ENCODE measurements around the gene SPSB2.
"Not testable (repeated sequence)": the region's sequence is repeated elsewhere in the genome, so short reads cannot be mapped to it uniquely, and the experiment has no call there.

DNA sequence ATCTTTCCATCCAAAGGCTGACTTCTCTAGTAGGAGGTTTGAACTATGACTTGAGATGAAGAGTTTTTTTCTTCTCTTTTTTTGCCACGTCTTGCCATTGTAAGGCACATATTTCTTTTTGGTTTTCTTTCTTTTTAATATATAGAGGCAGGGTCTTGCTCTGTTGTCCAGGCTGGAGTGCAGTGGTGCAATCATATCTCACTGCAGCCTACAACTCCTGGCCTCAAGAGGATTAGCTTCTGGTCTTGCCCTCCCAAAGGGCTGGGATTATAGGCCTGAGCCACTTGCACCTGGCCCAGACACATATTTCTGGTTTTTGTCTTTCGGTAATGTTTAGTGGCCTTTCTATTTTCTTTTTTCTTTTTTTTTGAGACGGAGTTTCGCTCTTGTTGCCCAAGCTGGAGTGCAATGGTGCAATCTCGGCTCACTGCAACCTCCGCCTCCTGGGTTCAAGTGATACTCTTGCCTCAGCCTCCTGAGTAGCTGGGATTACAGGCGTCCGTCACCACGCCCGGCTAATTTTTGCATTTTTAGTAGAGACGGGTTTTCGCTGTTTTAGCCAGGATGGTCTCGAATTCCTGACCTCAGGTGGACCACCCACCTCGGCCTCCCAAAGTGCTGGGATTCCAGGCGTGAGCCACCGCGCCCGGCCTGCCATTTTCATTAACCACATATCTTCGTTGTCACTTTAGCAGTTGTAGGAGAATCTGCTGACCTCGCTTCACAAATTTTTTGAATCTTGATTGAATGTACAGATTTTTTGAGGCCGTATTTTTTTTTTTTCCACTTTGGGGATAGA lies 16.9 kb upstream of the SPSB2 start:
- TF ChIP-seq ZNF548 (tag by site-specific recombination; IDR thresholded peaks at IDR 0.05); ZNF626 (tag by site-specific recombination; IDR thresholded peaks at IDR 0.05); MZF1 (tag by site-specific recombination; IDR thresholded peaks at IDR 0.05; ENCODE audit: borderline replicate concordance); ZNF350 (tag by site-specific recombination; IDR thresholded peaks at IDR 0.05); YY1 (tag by site-specific recombination; IDR thresholded peaks at IDR 0.05); ZNF19 (tag by site-specific recombination; IDR thresholded peaks at IDR 0.05; ENCODE audit: low read depth); ZNF10 (tag by site-specific recombination; IDR thresholded peaks at IDR 0.05); KLF16 (tag by site-specific recombination; IDR thresholded peaks at IDR 0.05); ZNF792 (tag by site-specific recombination; IDR thresholded peaks at IDR 0.05): not testable (repeated sequence)
- TF ChIP-seq, protein P1, sequence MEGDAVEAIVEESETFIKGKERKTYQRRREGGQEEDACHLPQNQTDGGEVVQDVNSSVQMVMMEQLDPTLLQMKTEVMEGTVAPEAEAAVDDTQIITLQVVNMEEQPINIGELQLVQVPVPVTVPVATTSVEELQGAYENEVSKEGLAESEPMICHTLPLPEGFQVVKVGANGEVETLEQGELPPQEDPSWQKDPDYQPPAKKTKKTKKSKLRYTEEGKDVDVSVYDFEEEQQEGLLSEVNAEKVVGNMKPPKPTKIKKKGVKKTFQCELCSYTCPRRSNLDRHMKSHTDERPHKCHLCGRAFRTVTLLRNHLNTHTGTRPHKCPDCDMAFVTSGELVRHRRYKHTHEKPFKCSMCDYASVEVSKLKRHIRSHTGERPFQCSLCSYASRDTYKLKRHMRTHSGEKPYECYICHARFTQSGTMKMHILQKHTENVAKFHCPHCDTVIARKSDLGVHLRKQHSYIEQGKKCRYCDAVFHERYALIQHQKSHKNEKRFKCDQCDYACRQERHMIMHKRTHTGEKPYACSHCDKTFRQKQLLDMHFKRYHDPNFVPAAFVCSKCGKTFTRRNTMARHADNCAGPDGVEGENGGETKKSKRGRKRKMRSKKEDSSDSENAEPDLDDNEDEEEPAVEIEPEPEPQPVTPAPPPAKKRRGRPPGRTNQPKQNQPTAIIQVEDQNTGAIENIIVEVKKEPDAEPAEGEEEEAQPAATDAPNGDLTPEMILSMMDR (tag by site-specific recombination; IDR thresholded peaks at IDR 0.05): not testable (repeated sequence)
- TF ChIP-seq, protein P2, sequence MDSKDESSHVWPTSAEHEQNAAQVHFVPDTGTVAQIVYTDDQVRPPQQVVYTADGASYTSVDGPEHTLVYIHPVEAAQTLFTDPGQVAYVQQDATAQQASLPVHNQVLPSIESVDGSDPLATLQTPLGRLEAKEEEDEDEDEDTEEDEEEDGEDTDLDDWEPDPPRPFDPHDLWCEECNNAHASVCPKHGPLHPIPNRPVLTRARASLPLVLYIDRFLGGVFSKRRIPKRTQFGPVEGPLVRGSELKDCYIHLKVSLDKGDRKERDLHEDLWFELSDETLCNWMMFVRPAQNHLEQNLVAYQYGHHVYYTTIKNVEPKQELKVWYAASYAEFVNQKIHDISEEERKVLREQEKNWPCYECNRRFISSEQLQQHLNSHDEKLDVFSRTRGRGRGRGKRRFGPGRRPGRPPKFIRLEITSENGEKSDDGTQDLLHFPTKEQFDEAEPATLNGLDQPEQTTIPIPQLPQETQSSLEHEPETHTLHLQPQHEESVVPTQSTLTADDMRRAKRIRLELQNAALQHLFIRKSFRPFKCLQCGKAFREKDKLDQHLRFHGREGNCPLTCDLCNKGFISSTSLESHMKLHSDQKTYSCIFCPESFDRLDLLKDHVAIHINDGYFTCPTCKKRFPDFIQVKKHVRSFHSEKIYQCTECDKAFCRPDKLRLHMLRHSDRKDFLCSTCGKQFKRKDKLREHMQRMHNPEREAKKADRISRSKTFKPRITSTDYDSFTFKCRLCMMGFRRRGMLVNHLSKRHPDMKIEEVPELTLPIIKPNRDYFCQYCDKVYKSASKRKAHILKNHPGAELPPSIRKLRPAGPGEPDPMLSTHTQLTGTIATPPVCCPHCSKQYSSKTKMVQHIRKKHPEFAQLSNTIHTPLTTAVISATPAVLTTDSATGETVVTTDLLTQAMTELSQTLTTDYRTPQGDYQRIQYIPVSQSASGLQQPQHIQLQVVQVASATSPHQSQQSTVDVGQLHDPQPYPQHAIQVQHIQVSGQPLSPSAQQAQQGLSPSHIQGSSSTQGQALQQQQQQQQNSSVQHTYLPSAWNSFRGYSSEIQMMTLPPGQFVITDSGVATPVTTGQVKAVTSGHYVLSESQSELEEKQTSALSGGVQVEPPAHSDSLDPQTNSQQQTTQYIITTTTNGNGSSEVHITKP (tag by site-specific recombination; IDR thresholded peaks at IDR 0.05): not testable (repeated sequence)
- TF ChIP-seq, protein P3, sequence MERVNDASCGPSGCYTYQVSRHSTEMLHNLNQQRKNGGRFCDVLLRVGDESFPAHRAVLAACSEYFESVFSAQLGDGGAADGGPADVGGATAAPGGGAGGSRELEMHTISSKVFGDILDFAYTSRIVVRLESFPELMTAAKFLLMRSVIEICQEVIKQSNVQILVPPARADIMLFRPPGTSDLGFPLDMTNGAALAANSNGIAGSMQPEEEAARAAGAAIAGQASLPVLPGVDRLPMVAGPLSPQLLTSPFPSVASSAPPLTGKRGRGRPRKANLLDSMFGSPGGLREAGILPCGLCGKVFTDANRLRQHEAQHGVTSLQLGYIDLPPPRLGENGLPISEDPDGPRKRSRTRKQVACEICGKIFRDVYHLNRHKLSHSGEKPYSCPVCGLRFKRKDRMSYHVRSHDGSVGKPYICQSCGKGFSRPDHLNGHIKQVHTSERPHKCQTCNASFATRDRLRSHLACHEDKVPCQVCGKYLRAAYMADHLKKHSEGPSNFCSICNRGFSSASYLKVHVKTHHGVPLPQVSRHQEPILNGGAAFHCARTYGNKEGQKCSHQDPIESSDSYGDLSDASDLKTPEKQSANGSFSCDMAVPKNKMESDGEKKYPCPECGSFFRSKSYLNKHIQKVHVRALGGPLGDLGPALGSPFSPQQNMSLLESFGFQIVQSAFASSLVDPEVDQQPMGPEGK (tag by site-specific recombination; IDR thresholded peaks at IDR 0.05): not testable (repeated sequence)
- TF ChIP-seq, protein P4, sequence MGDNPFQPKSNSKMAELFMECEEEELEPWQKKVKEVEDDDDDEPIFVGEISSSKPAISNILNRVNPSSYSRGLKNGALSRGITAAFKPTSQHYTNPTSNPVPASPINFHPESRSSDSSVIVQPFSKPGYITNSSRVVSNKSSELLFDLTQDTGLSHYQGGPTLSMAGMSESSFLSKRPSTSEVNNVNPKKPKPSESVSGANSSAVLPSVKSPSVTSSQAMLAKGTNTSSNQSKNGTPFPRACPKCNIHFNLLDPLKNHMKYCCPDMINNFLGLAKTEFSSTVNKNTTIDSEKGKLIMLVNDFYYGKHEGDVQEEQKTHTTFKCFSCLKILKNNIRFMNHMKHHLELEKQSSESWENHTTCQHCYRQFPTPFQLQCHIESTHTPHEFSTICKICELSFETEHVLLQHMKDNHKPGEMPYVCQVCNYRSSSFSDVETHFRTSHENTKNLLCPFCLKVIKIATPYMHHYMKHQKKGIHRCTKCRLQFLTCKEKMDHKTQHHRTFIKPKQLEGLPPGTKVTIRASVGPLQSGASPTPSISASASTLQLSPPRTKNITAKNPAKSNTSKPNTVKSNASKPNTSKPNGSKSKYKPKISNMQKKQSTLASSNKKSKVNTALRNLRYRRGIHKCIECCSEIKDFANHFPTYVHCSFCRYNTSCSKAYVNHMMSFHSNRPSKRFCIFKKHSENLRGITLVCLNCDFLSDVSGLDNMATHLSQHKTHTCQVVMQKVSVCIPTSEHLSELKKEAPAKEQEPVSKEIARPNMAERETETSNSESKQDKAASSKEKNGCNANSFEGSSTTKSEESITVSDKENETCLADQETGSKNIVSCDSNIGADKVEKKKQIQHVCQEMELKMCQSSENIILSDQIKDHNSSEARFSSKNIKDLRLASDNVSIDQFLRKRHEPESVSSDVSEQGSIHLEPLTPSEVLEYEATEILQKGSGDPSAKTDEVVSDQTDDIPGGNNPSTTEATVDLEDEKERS (tag by site-specific recombination; IDR thresholded peaks at IDR 0.05): not testable (repeated sequence)
- TF ChIP-seq, protein P5, sequence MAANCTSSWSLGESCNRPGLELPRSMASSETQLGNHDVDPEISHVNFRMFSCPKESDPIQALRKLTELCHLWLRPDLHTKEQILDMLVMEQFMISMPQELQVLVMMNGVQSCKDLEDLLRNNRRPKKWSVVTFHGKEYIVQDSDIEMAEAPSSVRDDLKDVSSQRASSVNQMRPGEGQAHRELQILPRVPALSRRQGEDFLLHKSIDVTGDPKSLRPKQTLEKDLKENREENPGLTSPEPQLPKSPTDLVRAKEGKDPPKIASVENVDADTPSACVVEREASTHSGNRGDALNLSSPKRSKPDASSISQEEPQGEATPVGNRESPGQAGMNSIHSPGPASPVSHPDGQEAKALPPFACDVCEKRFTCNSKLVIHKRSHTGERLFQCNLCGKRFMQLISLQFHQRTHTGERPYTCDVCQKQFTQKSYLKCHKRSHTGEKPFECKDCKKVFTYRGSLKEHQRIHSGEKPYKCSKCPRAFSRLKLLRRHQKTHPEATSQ (tag by site-specific recombination; IDR thresholded peaks at IDR 0.05): not testable (repeated sequence)
